ENCODE results near the gene RPL19.
"Not testable (repeated sequence)": the region's sequence is repeated elsewhere in the genome, so short reads cannot be mapped to it uniquely, and the experiment has no call there.

Gene RPL19

DNA sequence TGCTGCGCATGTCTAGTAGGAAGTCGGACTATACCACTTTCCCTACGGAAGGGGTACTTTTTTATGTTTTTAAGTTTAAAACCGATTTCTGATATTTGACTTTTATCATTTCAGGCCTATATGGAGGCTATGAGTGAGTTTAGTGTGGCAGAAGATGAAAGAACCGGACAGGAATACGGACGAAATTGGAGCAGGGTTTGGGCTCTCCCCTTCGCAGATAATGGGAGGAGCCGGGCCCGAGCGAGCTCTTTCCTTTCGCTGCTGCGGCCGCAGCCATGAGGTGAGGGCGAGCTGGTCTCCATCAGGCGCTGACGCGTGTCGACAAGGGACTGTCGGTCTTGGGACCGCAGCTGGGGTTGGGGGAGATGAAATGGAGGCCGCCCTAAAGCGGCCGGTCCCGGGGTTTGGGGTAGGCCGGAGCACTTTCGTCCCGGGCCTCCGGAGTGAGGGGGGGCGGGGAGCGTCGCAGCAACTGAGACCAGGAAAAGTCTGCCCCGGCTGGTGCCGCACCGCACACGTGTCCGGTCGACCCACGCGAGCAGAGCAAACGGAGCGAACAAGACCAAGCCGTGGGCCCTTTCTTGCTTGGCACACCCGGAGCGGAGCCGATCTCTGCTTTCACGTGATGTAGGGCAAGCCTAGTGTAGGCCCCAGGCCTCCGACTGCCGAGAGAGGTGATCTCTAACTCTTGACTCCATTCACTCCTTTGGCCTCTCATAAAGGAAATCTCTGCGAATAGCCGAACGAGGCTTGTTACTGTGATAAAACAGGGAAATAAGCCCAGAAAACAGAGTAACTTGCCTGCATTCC lies at the start of gene RPL19:
RPL19 (plus strand) TSS at position 214 of the 810 bp plus-strand sequence; CDS start at position 276, 62 bp downstream.
- DNase-seq: peak; percentile 68

DNA sequence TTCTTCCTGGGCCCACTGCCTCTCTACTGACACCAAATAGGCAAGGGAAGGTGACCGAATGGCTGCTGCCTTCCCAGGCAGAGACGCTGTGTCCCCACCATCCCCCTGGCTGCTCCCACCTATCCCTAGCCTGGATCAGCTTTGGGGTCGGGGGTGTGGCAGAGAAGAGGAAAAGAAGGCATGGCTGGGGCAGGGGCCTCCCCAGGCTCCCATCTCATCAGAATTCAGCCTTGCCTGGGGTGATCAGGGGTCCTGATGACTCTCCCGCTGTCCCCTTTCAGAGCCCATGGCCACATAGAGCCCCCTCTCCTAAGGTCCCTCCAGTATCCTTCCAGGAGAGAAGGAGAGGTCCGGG lies 49.3 kb upstream of the RPL19 start:
- DNase-seq: no peak

DNA sequence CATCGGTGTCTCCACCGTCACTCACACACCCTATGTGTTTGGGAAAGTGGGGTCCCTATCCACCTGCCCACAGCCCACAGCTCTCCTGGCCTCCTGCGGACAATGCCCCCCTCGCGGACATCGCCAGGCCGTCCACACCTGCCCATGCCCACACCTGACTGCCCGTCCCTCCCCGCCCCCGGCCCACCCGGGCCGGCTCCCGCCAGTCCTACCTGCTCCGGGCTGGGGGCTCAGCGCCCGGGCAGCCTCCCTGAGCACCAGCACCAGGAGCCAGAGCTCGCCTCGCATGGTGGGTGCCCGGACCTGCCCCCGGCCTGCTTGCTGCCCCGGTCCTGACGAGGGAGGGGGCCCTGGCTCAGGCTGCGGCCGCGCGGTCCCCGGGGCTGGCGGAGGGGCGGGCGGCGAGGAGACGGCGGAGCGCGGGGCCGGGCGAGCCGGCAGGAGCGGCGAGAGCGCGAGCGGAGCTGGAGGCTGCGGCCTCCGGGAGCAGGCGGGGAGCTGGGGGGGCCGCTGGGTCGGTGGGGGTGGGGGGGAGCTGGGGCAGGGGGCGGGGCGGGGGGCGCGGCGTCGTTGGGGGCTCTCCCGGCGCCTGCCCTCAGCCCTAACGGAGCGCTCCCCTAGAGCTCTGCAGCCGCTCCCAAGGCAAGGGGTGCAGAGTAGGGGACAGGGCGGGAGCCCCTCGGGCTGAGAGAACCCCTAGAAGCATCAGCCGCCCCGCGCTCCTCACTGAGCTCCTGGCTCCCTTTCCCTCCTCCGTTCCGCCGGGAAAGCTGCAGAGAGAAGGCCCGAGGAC lies 48.7 kb upstream of the RPL19 start, which contains the start of gene PLXDC1:
PLXDC1 (minus strand) TSS at position 488 of the 793 bp plus-strand sequence; CDS start at position 288, 200 bp downstream.
- no peak for DNase-seq

DNA sequence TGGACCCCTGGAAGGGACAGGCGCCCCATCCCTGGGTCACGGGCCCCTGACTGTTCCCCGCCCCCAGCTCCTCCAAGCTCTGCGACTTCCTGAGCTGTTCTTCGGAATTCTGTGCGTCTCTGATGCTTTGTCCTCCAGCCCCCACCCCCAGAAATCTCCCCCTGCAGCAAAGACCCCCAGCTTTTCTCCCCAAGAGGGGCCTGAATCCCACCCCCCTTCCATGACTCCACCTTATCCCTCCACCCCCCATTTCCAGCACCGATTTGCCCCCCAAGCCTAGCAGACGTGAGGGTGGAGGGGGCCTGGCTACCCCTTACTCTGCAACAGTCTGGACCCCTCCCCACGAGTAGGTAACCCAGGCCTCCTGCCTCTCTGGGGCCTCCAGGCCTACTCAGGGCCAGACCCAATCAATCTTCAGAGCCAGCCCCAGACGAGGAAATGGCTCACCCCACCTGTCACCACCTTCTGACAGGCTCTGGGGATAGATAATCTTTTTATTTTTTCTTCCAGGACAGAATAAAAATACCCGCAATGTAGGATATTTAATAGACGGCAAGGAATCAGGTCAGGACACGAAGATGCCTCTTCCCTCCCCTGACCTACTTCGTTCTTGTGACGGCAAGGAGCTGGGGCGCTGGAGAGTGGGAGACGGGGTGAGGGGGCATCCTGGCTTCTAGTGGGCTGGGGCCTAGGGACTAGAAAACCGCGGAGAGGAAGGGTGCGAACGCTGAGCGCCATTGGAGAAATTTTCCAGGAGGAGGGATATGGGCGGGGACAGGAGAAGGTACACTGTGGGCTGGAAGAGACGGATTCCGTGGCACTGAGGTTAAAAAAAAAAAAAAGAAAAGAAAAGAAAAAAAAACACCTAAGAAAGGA lies 47.9 kb upstream of the RPL19 start:
- DNase-seq: no peak

DNA sequence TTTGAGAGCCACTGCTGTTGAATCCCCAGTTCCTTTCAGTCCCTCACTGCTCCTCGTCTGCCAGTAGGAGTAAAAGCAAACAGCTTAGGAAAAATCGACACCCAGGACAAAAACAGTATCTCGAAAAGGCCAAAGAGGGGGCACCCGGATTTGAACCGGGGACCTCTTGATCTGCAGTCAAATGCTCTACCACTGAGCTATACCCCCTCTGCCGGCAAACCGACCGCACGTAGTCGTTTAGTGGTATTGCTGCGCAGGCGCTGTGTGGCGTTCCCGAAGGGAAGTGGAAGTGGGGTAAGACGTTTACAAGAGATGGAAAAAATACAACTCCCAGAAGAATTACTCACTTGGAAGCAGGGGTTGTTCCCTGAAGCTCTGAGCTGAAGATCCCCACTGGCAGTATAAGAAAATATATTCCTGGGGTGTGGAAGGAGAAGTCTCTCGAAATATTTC lies 46.5 kb upstream of the RPL19 start:
- peak; percentile 56 for DNase-seq

DNA sequence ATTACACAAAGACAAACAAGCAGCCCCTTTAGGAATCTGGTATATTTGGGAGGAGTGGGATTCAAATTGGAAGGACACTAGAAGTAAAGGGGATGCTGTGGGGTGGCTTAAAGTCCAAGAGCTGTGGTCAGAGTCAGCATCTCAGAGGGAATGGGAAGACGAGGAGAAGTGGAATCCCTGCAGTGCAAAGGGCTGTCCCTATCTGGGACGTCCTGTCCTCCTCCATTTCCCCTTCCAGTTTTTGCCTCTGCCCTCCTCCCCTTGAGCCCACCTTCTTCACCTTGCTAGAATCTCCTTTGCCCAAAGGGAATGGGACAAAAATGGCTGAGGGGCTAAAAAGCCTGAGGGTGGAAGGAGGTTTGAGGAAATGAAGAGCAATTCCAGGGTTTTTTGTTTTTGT lies 44.4 kb upstream of the RPL19 start:
- DNase-seq: no peak

DNA sequence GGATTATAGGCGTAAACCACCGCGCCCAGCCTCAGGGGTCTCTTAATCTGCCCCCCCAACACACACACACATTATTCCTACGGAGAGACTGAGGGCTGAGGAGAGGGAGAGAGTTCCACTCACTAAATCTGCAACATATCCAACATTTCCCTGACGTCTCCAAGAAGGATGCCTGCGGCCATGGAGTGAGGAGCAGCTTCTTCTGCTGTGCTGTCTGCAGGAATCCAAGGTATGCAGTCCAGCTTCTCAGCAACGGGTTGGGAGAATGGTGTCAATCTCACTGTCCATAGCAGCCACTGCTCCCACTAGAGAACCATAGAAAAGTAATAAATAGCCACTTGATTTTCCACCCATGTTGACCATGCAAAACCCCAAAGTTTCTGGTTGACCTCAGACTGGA lies 43.6 kb upstream of the RPL19 start:
- DNase-seq: no peak

DNA sequence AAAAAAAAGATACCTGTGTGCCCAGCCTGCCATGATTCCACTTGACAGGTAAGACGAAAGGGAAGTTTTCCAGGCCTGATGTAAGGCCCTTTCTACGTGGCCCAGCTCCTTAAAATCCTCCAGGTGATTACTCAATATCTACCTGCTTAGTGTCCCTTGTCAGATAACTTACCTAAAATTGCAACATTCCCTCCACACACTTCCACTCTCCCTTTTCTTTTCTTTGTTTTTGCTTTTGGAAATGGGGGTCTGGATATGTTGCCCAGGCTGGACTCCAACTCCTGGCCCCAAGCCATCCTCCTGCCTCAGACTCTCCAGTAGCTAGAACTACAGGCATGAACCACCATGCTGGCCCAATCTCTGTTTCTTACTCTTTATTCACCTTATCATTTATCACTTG lies 41.5 kb upstream of the RPL19 start:
- DNase-seq: no peak

DNA sequence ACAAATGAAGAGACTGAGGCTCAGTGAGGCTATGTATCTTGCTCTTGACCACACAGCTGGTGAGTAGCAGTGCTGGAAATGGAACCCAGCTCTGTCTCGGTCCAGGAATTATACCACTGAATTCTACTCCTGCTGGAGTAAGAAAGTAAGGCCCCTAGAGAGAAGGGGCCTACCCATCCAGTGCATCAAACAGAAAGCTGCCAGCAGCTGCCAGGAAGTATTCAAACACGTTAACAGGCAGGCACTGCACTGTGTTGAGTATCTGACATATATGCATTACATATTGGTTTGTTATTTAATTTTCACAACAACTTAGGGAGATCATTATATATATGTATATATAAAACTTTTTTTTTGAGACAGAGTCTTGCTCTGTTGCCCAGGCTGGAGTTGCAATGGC lies 38.1 kb upstream of the RPL19 start:
- DNase-seq: no peak

DNA sequence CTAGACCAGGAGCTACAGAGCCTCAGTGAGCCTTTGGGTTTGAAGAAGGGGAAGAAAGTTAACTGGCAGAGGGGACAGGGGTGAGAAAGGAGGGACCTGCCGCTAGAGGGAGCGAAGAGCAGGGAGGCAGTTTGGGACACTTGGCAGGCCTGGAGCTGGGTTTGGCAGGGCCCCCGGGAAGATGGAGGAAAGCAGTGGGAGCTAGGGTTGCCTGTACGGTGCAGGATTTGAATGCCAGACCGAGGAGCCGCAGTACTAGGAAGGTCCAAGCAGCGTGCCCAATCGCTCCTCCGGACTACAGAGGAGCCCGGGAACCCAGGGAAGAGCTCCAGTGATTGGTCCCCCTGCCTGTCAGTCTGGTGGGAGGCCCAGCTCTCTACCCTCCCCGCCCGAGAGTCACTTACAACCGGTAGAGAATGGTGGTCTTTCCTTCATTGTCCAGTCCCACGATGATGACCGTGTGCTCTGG lies 35.4 kb upstream of the RPL19 start:
- DNase-seq: peak; percentile 45

DNA sequence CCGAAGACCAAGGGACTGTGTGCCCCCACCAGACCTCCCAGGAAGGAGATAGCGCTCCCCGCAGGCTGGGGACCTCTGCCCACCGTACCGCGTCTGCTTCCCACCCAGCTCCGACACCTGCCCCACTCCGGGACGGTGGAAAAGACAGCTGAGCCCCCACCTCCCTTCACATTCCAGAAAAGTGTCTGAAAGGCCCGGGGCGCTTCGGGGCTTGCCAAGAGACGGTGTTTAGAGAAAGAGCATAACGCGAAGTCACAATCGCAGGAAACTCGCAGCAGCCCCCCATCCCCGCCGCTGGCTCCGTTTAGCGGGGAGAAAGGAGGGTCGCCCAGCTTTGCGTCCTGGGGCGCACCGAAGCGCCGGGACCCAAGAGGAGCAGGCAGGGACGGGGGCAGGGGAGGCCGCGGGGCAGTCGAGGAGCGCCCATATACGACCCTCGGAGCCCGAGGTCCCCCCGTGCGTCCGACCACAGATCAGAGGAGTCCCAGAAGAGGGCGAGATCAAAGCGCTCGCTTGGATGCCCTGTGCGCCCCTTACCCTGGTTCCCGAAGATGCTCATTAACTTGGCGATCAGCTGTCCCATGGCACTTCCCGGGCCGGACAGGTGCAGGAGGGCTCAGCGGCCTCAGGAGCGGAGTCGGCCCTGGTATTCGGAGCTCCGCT lies 34.8 kb upstream of the RPL19 start:
- DNase-seq: no peak

DNA sequence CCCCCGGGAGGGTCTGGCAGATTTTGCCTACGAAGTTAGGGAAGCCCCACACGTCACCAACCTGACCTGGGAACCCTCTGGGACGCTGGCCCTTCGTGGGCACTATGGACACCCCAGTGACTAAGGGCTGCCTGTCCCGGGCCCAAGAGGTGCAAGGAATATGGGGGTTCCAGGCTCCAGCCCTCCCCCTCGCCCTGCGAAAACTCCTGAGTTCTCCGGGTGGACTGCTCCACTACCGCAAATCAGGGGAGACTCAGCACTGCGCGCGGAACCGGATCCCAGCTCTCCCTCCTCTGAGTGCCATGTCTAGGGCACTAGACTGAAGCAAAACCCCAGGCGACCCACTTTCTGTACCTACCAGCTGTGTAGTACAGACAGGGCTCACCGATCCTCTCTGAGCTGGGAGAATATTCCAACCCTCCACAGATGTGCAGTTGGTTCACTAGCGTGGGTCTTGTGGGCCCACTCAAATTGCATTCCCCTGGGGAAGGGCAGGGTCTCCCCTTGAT lies 34.2 kb upstream of the RPL19 start, which contains the start of gene ARL5C:
ARL5C (minus strand) TSS at position 321 of the 509 bp plus-strand sequence. CDS start 401 bp downstream, outside the sequence.
- no peak for DNase-seq

DNA sequence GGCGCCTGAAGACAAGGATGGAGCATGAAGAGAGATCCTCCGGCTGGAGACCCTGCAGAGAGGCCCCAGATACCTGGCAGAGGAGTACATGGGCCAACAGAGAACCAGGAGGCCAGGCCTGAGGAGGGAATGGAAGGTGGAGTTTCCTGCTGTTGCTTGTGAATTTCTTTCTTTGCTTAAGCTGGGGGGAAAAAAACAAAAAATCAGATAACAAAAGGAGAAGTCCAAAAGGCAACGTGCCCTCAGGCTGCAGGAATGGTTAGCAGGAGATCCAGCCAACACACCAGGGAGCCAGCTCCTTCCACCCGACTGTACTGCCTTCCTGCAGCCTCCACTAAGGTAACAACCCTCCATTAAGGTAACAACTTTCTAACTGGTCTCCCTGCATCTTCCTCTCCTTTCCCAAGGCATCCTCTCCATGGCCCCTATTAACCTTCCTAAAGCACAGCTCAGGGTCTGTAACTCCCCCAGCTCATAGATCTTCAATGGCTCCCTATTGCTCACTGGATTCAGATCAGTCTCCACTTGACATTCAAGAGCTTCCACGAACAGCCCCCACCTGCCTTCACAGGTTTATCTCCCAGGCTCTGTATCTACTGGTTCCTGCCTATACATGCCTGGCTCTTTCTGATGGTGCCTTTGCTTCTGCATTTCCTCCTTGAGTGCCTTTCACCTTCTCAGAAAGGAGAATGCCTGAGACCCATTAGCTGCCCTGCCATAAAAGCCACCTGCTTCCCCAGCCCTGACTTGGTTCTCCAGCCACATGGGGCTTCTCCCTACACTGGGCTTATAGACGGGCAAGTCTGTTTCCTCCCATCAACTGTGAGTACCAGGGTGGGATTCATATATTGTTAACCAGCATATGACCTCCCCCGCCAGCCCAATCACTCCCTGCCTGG lies 33.4 kb upstream of the RPL19 start:
- no peak for DNase-seq

DNA sequence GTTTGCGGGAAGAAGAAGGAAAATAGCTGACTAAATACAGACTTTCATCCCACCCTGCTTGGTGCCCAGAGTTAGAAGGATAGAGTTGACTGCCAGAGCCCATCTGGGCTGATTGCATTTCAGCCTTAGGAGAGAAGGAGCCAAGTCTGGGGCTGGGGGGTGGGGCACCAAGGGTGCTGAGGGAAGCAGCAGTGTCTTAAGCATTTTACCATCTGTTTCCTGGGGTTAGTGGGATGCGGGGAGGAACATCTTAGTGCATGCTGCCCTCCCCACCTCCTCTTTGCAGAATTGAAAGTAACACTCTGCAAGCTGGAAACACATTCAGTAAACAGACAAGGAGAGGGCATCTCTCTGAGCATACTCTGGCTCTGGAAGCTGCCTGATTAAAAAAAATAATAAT lies 32.6 kb upstream of the RPL19 start:
- no peak for DNase-seq

DNA sequence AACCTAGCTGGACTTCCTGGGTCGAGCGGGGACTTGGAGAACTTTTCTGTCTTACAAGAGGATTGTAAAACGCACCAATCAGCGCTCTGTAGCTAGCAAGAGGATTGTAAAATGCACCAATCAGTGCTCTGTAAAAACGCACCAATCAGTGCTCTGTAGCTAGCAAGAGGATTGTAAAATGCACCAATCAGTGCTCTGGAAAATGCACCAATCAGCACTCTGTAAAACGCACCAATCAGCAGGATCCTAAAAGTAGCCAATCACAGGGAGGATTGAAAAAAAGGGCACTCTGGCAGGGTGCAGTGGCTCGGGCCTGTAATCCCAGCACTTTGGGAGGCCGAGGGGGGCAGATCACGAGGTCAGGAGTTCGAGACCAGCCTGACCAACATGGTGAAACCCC lies 31.6 kb upstream of the RPL19 start:
- not testable (repeated sequence) for DNase-seq

DNA sequence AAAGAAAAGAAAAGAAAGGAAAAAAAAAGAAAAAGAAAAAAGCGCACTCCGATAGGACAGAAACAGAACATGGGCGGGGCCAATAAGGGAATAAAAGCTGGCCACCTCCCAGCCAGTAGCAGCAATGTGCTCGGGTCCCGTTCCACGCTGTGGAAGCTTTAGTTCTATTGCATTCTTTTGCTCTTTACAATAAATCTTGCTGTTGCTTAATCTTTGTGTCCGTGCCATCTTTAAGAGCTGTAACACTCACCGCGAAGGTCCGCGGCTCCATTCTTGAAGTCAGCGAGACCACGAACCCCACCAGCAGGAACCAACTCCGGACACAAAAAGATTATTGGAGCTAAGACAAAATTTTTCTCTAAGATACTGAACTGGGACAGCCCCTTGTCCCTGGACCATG lies 31.0 kb upstream of the RPL19 start:
- no peak for DNase-seq

DNA sequence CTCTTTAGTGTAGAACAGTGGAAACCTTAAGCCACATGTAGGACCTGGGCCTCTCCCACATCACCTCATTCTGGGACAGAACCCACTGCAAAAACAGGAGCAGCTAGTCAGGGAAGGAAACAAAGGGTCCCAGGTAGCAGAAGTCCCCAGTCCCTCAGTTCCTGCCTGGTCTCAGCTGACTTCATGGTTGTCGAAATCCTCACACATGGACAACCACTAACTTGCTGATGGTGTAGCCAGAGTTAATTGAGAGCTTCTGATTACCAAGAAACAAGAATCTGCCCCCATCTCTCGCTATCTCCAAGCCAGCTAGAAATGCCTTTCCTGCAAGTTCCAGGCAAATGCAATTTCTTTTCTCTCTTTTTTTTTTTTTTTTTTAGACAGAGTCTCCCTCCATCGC lies 30.6 kb upstream of the RPL19 start:
- DNase-seq: no peak

DNA sequence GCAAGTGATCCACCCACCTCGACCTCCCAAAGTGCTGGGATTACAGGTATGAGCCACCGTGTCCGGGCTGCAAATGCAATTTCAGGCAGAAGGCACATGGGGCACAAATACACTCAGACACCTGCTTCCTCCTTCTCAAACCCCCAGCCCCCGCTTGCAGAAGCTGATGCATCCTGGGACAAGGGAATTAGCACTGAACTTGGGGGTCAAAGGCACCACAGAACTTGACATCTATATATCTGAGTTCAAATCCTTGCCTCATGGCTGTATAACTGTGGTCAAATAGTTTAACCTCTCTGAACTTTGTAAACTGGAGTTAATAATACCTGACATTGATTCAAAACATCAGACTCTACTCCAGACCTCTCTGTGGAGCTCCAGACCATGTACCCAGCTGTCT lies 30.0 kb upstream of the RPL19 start:
- no peak for DNase-seq

DNA sequence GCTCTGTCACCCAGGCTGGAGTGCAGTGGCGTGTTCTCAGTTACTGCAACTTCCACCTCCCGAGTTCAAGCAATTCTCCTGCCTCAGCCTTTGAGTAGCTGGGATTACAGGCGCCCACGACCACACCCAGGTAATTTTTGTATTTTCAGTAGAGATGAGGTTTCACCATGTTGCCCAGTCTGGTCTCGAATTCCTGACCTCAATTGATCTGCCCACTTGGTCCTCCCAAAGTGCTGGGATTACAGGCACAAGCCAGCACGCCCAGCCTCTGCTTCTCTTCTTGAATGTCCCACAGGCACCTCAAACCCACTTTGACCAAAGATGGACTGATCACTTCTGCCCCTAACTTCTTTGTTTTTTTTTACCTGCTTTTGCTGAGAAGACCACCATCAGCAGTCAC lies 29.5 kb upstream of the RPL19 start:
- no peak for DNase-seq

DNA sequence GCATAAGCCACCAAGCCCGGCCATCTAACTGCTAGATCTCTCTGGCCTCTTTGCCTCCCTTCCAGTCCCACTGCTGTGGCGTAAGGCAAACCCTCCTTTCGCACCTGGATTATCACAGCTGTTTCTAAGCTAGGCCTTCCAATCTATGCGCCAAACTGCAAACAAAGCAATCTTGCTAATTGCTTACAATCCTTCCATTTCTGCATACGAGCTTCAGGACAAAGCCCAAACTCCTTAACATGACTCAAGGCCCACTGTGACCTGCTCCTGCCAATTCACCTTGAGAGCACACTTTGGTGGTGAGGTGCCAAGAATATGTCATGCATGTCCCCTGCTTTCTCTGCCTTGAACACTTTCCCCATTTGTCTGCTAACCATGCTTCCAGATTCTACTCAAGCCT lies 28.1 kb upstream of the RPL19 start:
- DNase-seq: no peak

DNA sequence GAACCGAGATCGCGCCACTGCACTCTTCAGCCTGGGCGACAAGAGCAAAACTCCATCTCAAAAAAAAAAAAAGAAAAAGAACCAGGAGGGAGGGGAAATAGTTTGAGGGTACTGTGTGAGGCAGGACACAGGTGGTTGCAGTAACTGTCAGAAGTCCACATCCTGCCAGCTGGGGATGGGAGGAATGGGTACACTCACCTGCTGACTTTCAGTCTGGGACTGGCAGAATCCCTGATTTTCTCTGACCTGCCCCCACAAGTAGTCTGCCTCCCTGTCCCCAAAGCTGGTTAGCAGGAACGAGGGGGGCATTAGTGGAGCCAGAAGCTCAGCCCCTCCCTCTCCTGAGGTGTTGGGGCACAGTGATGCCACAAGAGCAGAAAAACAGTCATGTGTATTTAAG lies 27.0 kb upstream of the RPL19 start:
- DNase-seq: no peak
